Activated CD8-positive, alpha-beta T cell treated with anti-CD3 and anti-CD28 coated beads for 36 hours (primary cell): ENCODE measurements around the gene PTPRG. TPM values are rescaled to one million over a fixed set of nuclear protein-coding genes. Genes with fewer than 3 reads are reported as not detected.

Experiments used
- ATAC-seq: fragments of 200-7000 bp; cut with Tn5 transposase; one replicate; pipeline ENCODE4 v1.10.0; 2021; ENCODE audit warnings: mild to moderate bottlenecking, moderate library complexity
- CTCF ChIA-PET: fragments of 350-600 bp; sonication (Branson Sonifier 250); formaldehyde crosslinking; loops from one replicate; lab custom pipeline; 2021; ENCODE audit warnings: antibody characterized with exemption; lab: Charles Lee
- POLR2A ChIA-PET: fragments of 350-600 bp; sonication (Branson Sonifier 250); formaldehyde crosslinking; loops from one replicate; lab custom pipeline; 2021; ENCODE audit warnings: antibody characterized with exemption; lab: Charles Lee
- DNase-seq: peaks from one replicate; pipeline ENCODE4 v3.0.0-alpha.2; 2020
- H3K27ac Mint-ChIP-seq: one replicate; pipeline ENCODE4 v1.8.0; 2021; ENCODE audit warnings: mild to moderate bottlenecking, mixed read lengths
- H3K27me3 Mint-ChIP-seq: one replicate; pipeline ENCODE4 v1.8.0; 2021; ENCODE audit warnings: mixed read lengths
- H3K36me3 Mint-ChIP-seq: one replicate; pipeline ENCODE4 v1.8.0; 2021; ENCODE audit warnings: low read depth, mixed read lengths
- H3K4me1 Mint-ChIP-seq: one replicate; pipeline ENCODE4 v1.8.0; 2021; ENCODE audit warnings: low read depth, mixed read lengths
- H3K4me3 Mint-ChIP-seq: one replicate; pipeline ENCODE4 v1.8.0; 2021; ENCODE audit warnings: mild to moderate bottlenecking, moderate library complexity, mixed read lengths
- H3K9me3 Mint-ChIP-seq: one replicate; pipeline ENCODE4 v1.8.0; 2021; ENCODE audit warnings: mixed read lengths
- intact Hi-C: fragments of 100-400 bp; cut with micrococcal nuclease; formaldehyde crosslinking; loops from one replicate; pipeline ENCODE4 v1.10.0; 2022
- total RNA-seq, 2 experiments: library from RNA; stranded (reverse); gene quantifications; one replicate each; pipeline ENCODE4 v1.2.3, GENCODE V29; 2021
- TF ChIP-seq, protein P1 (sequence below): fragments of 200-600 bp; IDR thresholded peaks from one replicate; pipeline ENCODE4 v1.8.0; 2022; ENCODE audit warnings: antibody characterized with exemption, mild to moderate bottlenecking

Gene PTPRG
- total RNA-seq, 2 experiments from 2014 or later, result not detected

DNA sequence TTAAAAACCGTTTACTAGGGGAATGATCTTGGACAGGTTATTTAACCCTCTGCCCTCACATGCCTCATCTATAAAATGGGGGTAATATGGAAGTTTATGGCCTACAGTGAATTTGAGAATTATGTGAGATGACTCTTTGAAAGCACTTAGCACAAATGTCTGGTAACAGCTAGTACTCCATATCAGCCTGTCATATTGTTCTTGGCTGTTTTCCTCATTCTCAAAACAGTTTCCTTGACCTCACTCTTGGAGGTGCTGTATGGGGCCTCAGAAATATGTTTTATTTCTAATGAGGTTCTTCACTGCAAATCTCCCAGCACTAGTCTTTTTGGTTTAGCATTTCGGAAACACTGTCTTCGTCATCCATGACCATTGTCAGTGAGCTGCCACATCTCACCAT is 413.8 kb downstream of the PTPRG start:
- TF ChIP-seq, protein P1, sequence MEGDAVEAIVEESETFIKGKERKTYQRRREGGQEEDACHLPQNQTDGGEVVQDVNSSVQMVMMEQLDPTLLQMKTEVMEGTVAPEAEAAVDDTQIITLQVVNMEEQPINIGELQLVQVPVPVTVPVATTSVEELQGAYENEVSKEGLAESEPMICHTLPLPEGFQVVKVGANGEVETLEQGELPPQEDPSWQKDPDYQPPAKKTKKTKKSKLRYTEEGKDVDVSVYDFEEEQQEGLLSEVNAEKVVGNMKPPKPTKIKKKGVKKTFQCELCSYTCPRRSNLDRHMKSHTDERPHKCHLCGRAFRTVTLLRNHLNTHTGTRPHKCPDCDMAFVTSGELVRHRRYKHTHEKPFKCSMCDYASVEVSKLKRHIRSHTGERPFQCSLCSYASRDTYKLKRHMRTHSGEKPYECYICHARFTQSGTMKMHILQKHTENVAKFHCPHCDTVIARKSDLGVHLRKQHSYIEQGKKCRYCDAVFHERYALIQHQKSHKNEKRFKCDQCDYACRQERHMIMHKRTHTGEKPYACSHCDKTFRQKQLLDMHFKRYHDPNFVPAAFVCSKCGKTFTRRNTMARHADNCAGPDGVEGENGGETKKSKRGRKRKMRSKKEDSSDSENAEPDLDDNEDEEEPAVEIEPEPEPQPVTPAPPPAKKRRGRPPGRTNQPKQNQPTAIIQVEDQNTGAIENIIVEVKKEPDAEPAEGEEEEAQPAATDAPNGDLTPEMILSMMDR, result no peak
- no peak overlapping the region for H3K4me3 Mint-ChIP-seq
- no peaks in the 10 kb centered on the region for H3K27me3 Mint-ChIP-seq
- POLR2A ChIA-PET, result no interaction called here
- DNase-seq (no peak), ATAC-seq (no peak)
- H3K36me3 Mint-ChIP-seq, result no peaks in the 10 kb centered on the region
- H3K4me1 Mint-ChIP-seq, result no peaks in the 10 kb centered on the region
- CTCF ChIA-PET, result no interaction called here
- intact Hi-C loops, result no loop called here
- H3K27ac Mint-ChIP-seq, result no peak overlapping the region
- no peaks in the 10 kb centered on the region for H3K9me3 Mint-ChIP-seq

DNA sequence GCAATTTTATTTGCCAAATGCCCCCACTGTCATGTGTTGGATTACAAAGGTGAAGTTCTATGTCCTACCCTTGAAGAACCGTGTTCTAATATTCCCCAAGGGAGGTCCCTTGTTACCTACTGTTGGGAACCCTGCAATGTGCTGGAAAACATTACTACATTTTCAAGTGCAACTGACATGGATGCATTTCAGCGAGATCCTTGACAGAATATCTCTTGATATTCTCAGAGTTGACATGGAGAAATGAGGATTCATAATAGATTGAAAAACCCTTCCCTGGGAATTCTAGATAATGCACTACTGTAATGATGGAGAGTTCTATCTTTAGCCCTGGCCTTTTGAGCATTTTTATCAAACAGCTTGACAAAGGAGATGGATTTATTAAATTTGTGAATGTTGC is 414.6 kb downstream of the PTPRG start:
- Mint-ChIP-seq H3K36me3 (no peaks in the 10 kb centered on the region), H3K27me3 (no peaks in the 10 kb centered on the region), H3K9me3 (no peaks in the 10 kb centered on the region), H3K4me1 (no peaks in the 10 kb centered on the region), H3K27ac (no peak overlapping the region), H3K4me3 (no peak overlapping the region)
- intact Hi-C loops, result no loop called here
- TF ChIP-seq, protein P1, result no peak
- ChIA-PET CTCF (no interaction called here), POLR2A (no interaction called here)
- ATAC-seq (no peak), DNase-seq (no peak)

DNA sequence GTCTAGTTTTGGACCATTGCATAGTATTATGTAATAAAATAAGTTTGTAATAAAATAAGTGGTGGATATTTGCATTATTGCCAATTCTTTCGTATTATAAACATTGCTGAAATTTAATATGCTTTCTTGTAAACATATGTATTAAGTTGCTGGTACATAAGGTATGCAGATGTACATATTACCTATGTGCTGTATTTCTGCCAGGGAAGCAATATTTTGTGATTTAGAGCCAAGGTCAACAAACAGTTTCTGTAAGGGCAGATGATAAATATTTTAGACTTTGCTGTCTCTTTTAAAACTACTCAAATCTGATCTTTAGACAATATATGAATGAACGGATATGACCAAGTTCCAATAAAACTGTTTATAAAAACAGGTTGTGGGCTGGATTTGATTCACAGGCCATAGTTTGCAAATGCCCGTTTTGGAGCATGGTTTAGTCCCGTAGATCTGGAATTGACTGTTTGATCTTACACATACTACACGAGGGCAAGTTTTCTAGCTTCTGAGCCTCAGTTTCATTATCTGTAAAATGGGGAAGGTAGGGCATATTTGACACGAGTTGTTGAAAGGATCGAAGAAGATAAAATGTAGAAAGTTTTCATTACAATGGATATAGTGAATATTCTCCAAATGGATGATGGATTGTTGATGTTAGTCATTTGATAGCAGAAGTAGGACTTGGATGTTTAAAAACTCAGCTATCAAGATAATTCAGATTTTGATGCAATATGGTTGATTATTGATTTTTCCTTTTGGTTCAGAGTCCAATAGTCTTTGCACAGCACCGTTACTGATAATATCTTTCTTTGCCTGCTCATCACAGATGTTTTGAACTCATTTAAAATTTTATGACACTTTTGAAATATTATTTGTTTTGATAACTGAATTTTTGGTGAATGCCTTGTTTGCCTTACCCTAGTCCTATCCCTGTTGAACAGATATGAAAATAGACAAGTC is 417.4 kb downstream of the PTPRG start:
- Mint-ChIP-seq H3K36me3 (no peaks in the 10 kb centered on the region), H3K4me3 (no peak overlapping the region), H3K4me1 (no peaks in the 10 kb centered on the region), H3K27ac (no peak overlapping the region), H3K27me3 (no peaks in the 10 kb centered on the region), H3K9me3 (no peaks in the 10 kb centered on the region)
- POLR2A ChIA-PET, result no interaction called here
- no peak for DNase-seq
- TF ChIP-seq, protein P1, result no peak
- CTCF ChIA-PET, result no interaction called here
- no peak for ATAC-seq
- intact Hi-C loops, result no loop called here

DNA sequence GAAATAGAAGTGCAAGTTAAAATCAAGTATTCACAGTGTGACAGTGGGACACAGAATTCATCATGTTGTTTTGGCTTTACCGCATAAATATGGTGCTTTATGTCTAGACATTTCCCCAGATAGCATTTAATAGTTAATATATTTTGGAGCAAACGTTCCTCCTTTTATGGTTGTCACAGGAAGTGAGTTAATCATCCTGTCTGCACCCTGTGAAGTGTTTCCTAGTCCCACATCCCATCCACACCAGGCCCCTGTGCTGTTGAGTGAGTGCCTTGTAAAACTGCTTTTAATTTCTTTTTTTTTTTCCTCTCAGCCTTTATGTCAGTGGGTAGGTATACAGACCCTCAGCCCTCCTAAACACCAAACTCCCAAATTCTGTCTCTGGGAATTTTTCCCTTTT is 418.3 kb downstream of the PTPRG start:
- no peaks in the 10 kb centered on the region for H3K27me3 Mint-ChIP-seq
- H3K36me3 Mint-ChIP-seq, result no peaks in the 10 kb centered on the region
- intact Hi-C loops, result no loop called here
- CTCF ChIA-PET, result no interaction called here
- TF ChIP-seq, protein P1, result no peak
- H3K4me3 Mint-ChIP-seq, result no peak overlapping the region
- ATAC-seq (no peak), DNase-seq (no peak)
- no peak overlapping the region for H3K27ac Mint-ChIP-seq
- POLR2A ChIA-PET, result no interaction called here
- no peaks in the 10 kb centered on the region for H3K4me1 Mint-ChIP-seq
- H3K9me3 Mint-ChIP-seq, result no peaks in the 10 kb centered on the region

DNA sequence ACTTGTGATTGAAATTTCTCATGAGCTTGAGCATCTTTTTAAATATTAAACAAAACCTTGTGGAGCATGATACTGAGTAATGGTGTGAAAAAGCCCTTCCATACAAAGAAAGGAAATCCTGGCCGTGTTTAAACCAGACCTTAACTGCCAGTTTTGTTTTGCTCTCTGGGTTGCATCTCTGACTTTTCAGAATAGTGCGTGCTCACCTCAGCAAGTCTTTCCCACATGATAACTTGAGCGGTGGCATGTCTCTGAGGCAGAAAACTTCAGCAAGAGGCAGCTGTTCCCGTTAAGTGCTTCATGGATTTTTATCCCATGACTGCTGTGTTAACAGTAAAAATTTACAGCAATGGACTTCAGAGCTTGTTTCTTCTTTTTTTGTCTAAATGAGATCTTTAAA is 418.7 kb downstream of the PTPRG start:
- Mint-ChIP-seq H3K36me3 (no peaks in the 10 kb centered on the region), H3K4me1 (no peaks in the 10 kb centered on the region), H3K27ac (no peak overlapping the region), H3K27me3 (no peaks in the 10 kb centered on the region), H3K4me3 (no peak overlapping the region), H3K9me3 (no peaks in the 10 kb centered on the region)
- intact Hi-C loops, result no loop called here
- no peak for ATAC-seq
- no peak for DNase-seq
- ChIA-PET POLR2A (no interaction called here), CTCF (no interaction called here)
- TF ChIP-seq, protein P1, result no peak
